GM19328 (cell line): ENCODE data around the gene P4HA1.
"Not testable (repeated sequence)": the region's sequence is repeated elsewhere in the genome, so short reads cannot be mapped to it uniquely, and the experiment has no call there.

ENCODE experiments used
- ATAC-seq: cut with Tn5 transposase; IDR thresholded peaks from one replicate; pipeline ENCODE4 v1.9.1; 2021; ENCODE audit warnings: mild to moderate bottlenecking, moderate library complexity; ENCODE audit not compliant: unreplicated experiment

The P4HA1 gene

GRCh38 chr10:73043766-73044377 is 52.8 kb downstream of the P4HA1 start:
- ATAC-seq = no peak

- ATAC-seq = no peak
Measured at GRCh38 chr10:73043319-73043718, 53.3 kb downstream of the P4HA1 start.

GRCh38 chr10:73042130-73042529 is 54.5 kb downstream of the P4HA1 start:
- ATAC-seq = no peak

GRCh38 chr10:73039635-73040034 is 57.0 kb downstream of the P4HA1 start:
- no peak for ATAC-seq

GRCh38 chr10:73036285-73036684 is 60.4 kb downstream of the P4HA1 start:
- not testable (repeated sequence) for ATAC-seq

- ATAC-seq = no peak
Measured at GRCh38 chr10:73032536-73032935, 64.1 kb downstream of the P4HA1 start.

- not testable (repeated sequence) for ATAC-seq
Measured at GRCh38 chr10:73026623-73027022, 70.0 kb downstream of the P4HA1 start.

GRCh38 chr10:73023455-73024070 is 73.1 kb downstream of the P4HA1 start:
- ATAC-seq = not testable (repeated sequence)

GRCh38 chr10:73022961-73023360 is 73.7 kb downstream of the P4HA1 start:
- ATAC-seq = not testable (repeated sequence)

- not testable (repeated sequence) for ATAC-seq
Measured at GRCh38 chr10:73021538-73022164, 75.0 kb downstream of the P4HA1 start.

- ATAC-seq = no peak
Measured at GRCh38 chr10:73021050-73021449, 75.6 kb downstream of the P4HA1 start.

- no peak for ATAC-seq
Measured at GRCh38 chr10:73019100-73019499, 77.6 kb downstream of the P4HA1 start.

- no peak for ATAC-seq
Measured at GRCh38 chr10:73018632-73019031, 78.0 kb downstream of the P4HA1 start.

- no peak for ATAC-seq
Measured at GRCh38 chr10:73017955-73018480, 78.6 kb downstream of the P4HA1 start.

- no peak for ATAC-seq
Measured at GRCh38 chr10:73015779-73016178, 80.9 kb downstream of the P4HA1 start.

- ATAC-seq = no peak
Measured at GRCh38 chr10:73003822-73004221, 92.8 kb downstream of the P4HA1 start.

GRCh38 chr10:73000973-73001372 is 95.7 kb downstream of the P4HA1 start:
- no peak for ATAC-seq

- no peak for ATAC-seq
Measured at GRCh38 chr10:72997099-72997498, 99.6 kb downstream of the P4HA1 start.

- not testable (repeated sequence) for ATAC-seq
Measured at GRCh38 chr10:72995459-72995858, 101.2 kb downstream of the P4HA1 start.

- not testable (repeated sequence) for ATAC-seq
Measured at GRCh38 chr10:72989771-72990170, 106.9 kb downstream of the P4HA1 start.

GRCh38 chr10:72984618-72985017 is 112.0 kb downstream of the P4HA1 start:
- not testable (repeated sequence) for ATAC-seq
